ENCODE measurements around the gene USP27X.

USP27X gene

DNA sequence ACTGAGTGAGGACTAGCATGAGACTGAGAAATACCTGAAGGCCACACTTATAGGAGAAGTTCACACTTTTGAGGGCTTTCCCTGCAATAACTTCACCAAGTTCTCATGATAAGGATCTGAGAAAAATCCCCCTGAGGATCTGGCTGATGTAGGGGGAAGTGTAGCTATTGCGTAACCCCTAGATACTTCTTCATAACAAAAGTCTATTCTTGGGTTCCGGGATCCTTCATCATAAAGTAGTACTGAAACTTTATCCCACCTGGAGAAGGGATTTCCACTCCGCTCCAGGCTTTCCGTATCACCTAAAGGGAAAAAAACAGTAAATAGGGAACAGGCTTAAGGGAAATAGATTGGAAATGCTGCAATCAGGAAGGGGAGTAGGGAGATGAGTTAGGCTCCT, 13.3 kb downstream of the USP27X start:
- no peak for DNase-seq

DNA sequence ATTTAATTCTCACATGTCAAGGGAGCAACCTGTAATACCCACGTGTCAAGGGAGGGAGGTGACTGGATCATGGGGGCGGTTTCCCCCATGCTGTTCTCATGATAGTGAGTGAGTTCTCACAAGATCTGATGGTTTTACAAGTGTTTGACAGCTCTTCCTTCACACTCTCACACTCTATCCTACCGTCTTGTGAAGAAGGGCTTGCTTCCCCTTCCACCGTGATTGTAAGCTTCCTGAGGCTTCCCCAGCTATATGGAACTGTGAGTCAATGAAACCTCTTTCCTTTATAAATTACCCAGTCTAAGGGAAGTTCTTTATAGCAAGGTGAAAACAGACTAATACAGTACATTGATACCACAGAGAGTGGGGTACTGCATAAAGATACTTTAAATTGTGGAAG, 17.7 kb downstream of the USP27X start:
- DNase-seq, result no peak

DNA sequence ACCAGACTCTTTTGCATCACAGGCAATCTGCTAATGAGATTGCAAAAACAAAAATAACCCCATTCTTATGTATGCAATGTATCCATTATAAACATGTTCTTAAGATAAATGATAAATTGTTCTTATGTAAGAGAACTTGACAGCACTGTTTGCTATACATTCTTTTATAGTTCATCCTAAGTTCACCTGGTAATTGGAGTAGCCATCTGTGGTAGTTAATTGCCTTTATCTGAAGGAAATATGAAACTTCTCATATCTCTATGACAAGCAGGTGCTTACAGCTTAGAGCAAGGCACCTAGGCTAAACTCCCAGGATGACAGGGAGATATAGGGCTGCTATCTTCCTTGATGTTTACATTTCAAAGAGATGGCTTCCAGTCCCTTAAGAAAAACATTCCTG, 21.8 kb downstream of the USP27X start:
- DNase-seq, result no peak

DNA sequence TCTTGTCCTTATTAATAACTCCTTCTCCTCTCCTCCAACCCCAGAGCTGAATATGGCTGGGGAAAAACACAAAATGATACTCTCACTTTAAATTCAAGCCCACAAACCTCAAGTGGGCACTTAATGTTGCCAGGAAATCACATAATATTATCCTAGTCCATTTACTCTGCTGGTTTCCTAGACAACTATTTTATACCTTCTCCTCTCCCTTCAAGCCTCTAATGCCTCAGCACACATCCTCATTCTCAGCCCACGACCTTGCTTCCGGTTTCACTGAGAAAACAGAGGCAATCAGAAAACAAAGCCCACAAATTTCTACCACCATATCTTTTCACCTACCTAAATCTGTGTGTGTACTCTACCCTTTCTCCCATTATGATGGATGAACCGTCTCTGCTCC, 31.1 kb downstream of the USP27X start:
- DNase-seq, result peak; percentile 86

DNA sequence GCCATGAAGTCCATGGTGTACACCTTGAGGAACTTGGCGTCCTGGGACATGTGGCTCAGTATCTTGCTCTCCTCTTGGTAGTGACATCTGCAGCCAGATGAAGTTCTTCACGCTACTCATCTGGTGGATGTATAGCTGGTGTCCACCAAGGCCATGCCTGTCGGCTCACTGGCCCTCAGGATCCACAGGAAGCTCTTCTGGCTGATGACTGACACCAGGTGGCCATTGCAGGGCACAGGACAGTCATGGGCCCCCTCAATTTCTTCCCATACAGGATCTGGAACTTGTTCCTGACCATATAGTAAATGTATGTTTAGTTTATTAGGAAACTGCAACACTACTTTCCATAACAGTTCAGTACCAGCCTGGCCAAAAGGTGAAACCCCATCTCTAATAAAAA, 32.8 kb downstream of the USP27X start:
- DNase-seq, result no peak

DNA sequence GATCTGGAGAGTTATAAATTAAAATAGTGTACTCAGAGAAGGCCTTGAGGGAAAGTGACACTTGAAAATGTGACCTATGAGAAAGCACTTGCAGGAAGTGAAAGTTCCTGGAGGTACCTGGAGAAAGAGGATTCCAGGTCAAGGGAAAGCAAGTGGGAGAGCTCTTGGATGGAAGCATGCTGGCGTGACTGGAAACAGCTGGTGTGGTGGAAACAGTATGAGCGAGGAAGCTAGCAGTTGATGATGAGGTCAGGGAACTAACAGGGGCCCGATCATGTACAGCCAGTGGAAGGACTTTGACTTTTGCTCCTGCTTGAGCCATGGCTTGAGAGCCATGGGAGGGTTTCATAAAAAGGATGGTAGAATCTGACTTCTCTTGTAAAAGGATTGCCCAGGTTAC, 33.6 kb downstream of the USP27X start:
- no peak for DNase-seq

DNA sequence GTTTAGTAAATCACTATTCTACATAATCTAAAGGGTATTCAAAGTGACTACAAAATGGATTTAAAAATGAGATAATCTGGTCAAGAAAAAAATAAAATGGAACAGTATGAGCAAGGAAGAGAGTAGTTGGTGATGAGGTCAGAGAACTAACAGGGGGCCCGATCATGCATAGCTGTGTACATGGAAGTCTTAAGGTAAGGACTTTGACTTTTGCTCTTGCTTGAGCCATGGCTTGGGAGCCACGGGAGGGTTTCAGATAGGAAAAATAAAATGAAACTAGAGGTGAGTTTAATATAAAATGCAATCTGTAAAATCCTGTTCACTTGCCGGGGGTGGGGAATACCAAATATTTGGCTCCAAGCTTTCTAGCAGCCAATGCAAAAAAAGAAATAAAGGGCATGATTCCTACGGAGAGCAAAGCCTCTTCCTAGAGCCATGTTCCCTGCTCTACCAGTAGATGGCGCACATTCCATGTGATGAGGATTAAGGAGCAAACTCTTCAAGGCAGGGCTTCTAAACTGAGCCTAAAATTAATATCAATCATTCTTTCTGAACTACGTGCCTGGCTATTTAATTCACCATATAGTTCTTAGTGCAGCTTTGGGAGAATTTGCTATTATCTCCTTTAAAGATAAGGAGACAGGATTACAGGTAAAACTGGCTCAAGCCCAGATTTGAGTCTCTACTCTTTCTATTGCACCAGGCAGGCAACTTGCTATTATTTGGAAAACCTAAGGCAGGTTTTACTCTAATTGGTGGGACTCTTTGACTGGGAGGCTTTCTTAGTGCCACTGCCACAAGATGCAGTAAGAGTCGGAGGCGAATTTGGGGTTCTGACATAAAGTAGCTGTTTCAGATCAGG, 36.3 kb downstream of the USP27X start:
- DNase-seq, result peak; percentile 29

DNA sequence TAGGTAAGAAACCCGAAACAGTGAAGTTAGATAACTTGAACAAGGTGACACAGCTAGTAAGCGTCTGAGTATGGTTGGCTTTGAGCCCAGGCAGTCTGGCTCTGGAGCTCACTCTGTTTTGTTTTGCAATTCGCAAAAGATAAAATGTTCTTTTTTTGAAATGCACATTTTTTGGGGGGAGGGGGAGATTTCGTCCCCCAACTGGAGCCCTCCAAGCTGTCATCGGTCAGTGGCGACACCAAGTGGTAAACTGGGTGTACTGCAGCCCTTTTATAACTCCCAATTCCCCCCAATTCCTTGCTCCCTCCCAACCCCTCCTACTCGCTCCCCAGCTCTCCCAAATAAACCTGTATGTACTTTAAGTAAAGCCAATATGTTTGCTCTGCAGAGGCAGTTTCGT, 40.3 kb downstream of the USP27X start:
- DNase-seq, result no peak

DNA sequence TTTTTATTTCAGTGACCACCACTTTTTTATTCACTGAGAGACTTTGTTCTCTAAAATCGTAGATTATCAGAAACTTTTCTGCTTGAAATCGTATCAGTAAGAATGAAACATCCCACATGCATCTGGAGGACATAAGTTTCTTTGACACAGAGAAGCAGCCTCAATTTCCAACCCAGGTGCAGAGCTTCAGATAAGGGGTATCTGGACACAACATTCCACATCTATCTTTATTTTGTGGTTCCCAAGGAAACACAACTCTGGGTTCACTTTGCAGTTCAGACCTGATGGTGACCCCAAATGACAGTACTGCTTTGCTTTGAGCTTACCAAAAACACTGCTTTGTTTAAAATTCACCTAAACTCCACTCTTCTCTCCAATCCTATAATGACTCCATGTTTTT, 41.8 kb downstream of the USP27X start:
- no peak for DNase-seq

DNA sequence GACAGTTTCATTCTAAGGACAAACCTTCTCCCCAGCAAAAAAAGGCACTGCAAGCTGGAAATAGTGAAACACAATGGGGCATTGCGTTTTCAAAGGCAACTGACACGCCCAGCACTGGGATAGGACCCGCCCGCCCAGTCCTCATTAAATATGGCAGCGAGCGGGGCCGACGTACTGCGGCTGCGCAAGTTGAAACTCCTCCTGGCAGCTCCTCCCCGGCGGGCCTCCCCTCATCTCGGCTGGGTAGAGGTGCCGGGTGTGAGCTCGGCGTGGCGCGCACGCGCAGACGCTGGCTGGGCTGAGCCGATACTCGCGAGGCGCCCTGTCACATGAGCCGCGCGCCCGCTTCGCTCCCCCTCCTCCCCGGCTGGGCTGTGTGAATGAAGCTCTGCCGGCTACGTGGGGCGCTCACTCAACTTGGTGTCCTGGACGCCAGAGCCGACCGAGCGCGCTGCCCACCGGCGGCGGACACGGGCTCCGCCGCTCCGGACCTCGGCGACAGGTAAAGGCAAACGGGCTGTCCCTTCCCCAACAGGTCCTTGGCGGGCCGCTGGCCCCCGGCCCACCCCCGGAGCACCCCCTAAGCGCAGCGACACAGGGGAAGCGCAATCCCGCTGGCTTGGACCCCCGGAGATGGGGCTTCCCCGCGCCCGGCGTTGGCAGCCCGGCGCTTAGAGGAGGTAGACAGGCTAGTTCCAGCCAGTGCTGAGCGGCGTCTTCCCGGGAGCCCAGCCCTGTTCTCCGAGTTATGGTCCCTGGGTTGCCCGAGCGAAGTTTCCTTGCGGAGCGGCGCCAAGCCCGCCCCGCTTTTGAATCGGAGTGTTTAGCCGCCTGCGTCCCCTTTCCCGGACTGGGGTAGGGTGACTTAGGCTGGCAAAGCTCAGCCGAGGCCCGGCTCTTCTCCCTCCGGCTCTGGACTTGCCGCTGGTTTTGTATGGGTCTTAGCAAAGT, 43.3 kb downstream of the USP27X start, which contains the start of gene CLCN5:
Gene CLCN5, plus strand, starts transcription at position 306 of the 951 bp plus-strand sequence. CDS start 2,703 bp downstream, outside the sequence.
- peak; percentile 83 for DNase-seq

DNA sequence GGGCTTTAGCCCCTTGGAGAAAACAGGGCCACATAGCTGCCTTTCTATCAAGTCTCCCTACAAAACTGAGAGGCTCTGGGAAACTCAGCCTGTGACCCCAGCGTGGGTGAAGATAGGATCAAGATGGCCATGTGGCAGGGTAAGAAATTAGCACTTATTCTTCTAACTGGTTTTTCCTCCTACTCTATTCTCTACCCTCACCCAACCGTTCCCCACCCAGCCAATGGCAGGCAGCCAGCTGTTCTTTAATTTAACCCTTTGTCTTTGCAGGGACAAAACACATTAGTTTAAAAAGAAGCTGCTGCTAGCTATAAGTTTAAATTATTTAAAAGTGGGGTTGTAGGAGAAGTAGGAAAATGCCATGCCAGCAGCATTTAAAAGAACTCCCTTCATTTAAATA, 45.9 kb downstream of the USP27X start:
- no peak for DNase-seq

DNA sequence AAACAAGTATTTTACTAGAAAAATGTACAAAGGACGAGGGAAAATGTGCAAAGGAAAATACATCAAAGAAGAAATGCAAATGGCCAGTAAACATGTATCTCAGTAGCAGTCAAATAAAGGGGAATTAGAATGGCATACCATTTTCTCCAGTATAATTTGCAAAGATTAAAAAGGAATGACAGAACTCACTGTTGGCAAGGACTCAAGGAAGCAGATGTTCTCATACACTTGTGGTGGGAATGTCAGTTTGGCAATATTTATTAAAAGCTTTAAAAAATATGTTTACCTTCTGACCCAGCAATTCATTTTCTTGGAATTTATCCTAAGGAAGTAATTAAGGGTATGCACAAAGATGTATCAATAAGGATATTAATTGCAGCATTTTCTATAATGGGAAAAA, 50.8 kb downstream of the USP27X start:
- no peak for DNase-seq

All from DMS79 treated with DMSO at 0.1 percent for 48 hours (cell line).